ENCODE results near the gene TMEM161A.
A peak's percentile ranks its signal among the peaks of the same experiment; 100 is the strongest.

The TMEM161A gene

GRCh38 chr19:19131989-19132388, 6.3 kb downstream of the TMEM161A start:
- no peaks in the 10 kb centered on the region for H3K27me3 ChIP-seq (ENCODE audit: control insufficient read depth, insufficient read depth, low read length)
- H3K4me1 ChIP-seq (ENCODE audit: control insufficient read depth, insufficient read depth, low read length): no peaks in the 10 kb centered on the region
- no peak overlapping the region for H3K9ac ChIP-seq (ENCODE audit: low read length)
- H3K27ac ChIP-seq (ENCODE audit: low read depth, low read length): no peak overlapping the region
- H3K4me3 ChIP-seq (ENCODE audit: low read length): no peak overlapping the region
- H3K36me3 ChIP-seq (ENCODE audit: control insufficient read depth, insufficient read depth, low read length): peaks cover 7% of the 10 kb centered on the region

- no peak overlapping the region for H3K9ac ChIP-seq (ENCODE audit: low read length)
- H3K27me3 ChIP-seq (ENCODE audit: control insufficient read depth, insufficient read depth, low read length): no peaks in the 10 kb centered on the region
- no peak overlapping the region for H3K27ac ChIP-seq (ENCODE audit: low read depth, low read length)
- no peak overlapping the region for H3K4me3 ChIP-seq (ENCODE audit: low read length)
- no peaks in the 10 kb centered on the region for H3K4me1 ChIP-seq (ENCODE audit: control insufficient read depth, insufficient read depth, low read length)
- no peaks in the 10 kb centered on the region for H3K36me3 ChIP-seq (ENCODE audit: control insufficient read depth, insufficient read depth, low read length)
Measured at GRCh38 chr19:19126102-19126501, 12.2 kb downstream of the TMEM161A start.

GRCh38 chr19:19123386-19123785, 14.9 kb downstream of the TMEM161A start:
- peaks cover 4% of the 10 kb centered on the region for H3K36me3 ChIP-seq (ENCODE audit: control insufficient read depth, insufficient read depth, low read length)
- H3K9ac ChIP-seq (ENCODE audit: low read length): no peak overlapping the region
- no peaks in the 10 kb centered on the region for H3K4me1 ChIP-seq (ENCODE audit: control insufficient read depth, insufficient read depth, low read length)
- H3K27ac ChIP-seq (ENCODE audit: low read depth, low read length): no peak overlapping the region
- no peak overlapping the region for H3K4me3 ChIP-seq (ENCODE audit: low read length)
- no peaks in the 10 kb centered on the region for H3K27me3 ChIP-seq (ENCODE audit: control insufficient read depth, insufficient read depth, low read length)

GRCh38 chr19:19122902-19123301, 15.4 kb downstream of the TMEM161A start:
- Histone ChIP-seq H3K4me3 (ENCODE audit: low read length) (no peak overlapping the region), H3K9ac (ENCODE audit: low read length) (no peak overlapping the region), H3K27me3 (ENCODE audit: control insufficient read depth, insufficient read depth, low read length) (no peaks in the 10 kb centered on the region), H3K27ac (ENCODE audit: low read depth, low read length) (no peak overlapping the region), H3K36me3 (ENCODE audit: control insufficient read depth, insufficient read depth, low read length) (peaks cover 4% of the 10 kb centered on the region), H3K4me1 (ENCODE audit: control insufficient read depth, insufficient read depth, low read length) (no peaks in the 10 kb centered on the region)

- H3K4me3 ChIP-seq (ENCODE audit: low read length): no peak overlapping the region
Measured at GRCh38 chr19:19121371-19121770, 16.9 kb downstream of the TMEM161A start.

GRCh38 chr19:19120308-19121231, 17.7 kb downstream of the TMEM161A start:
- Histone ChIP-seq H3K4me3 (ENCODE audit: low read length) (peak overlapping the region; percentile 54), H3K27ac (ENCODE audit: low read depth, low read length) (peak overlapping the region; percentile 68), H3K4me1 (ENCODE audit: control insufficient read depth, insufficient read depth, low read length) (no peaks in the 10 kb centered on the region), H3K36me3 (ENCODE audit: control insufficient read depth, insufficient read depth, low read length) (peaks cover 4% of the 10 kb centered on the region), H3K9ac (ENCODE audit: low read length) (no peak overlapping the region), H3K27me3 (ENCODE audit: control insufficient read depth, insufficient read depth, low read length) (no peaks in the 10 kb centered on the region)

More at GRCh38 chr19:19121371-19121770, 16.9 kb downstream of the TMEM161A start:
- Histone ChIP-seq H3K9ac (ENCODE audit: low read length) (no peak overlapping the region), H3K27ac (ENCODE audit: low read depth, low read length) (peak overlapping the region; percentile 7), H3K4me1 (ENCODE audit: control insufficient read depth, insufficient read depth, low read length) (no peaks in the 10 kb centered on the region), H3K27me3 (ENCODE audit: control insufficient read depth, insufficient read depth, low read length) (no peaks in the 10 kb centered on the region), H3K36me3 (ENCODE audit: control insufficient read depth, insufficient read depth, low read length) (peaks cover 4% of the 10 kb centered on the region)

GRCh38 chr19:19119325-19120237, 18.7 kb downstream of the TMEM161A start:
- Histone ChIP-seq H3K36me3 (ENCODE audit: control insufficient read depth, insufficient read depth, low read length) (peaks cover 4% of the 10 kb centered on the region), H3K4me3 (ENCODE audit: low read length) (peak overlapping the region; percentile 21), H3K27ac (ENCODE audit: low read depth, low read length) (peak overlapping the region; percentile 58), H3K27me3 (ENCODE audit: control insufficient read depth, insufficient read depth, low read length) (no peaks in the 10 kb centered on the region), H3K9ac (ENCODE audit: low read length) (no peak overlapping the region), H3K4me1 (ENCODE audit: control insufficient read depth, insufficient read depth, low read length) (no peaks in the 10 kb centered on the region)

GRCh38 chr19:19115954-19116353, 22.3 kb downstream of the TMEM161A start:
- Histone ChIP-seq H3K27ac (ENCODE audit: low read depth, low read length) (no peak overlapping the region), H3K36me3 (ENCODE audit: control insufficient read depth, insufficient read depth, low read length) (peaks cover 4% of the 10 kb centered on the region), H3K27me3 (ENCODE audit: control insufficient read depth, insufficient read depth, low read length) (no peaks in the 10 kb centered on the region), H3K4me1 (ENCODE audit: control insufficient read depth, insufficient read depth, low read length) (no peaks in the 10 kb centered on the region), H3K9ac (ENCODE audit: low read length) (no peak overlapping the region), H3K4me3 (ENCODE audit: low read length) (no peak overlapping the region)

GRCh38 chr19:19113040-19113626, 25.1 kb downstream of the TMEM161A start:
- no peak overlapping the region for H3K27ac ChIP-seq (ENCODE audit: low read depth, low read length)
- no peak overlapping the region for H3K9ac ChIP-seq (ENCODE audit: low read length)

GRCh38 chr19:19111967-19112580, 26.2 kb downstream of the TMEM161A start:
- no peak overlapping the region for H3K27ac ChIP-seq (ENCODE audit: low read depth, low read length)
- H3K36me3 ChIP-seq (ENCODE audit: control insufficient read depth, insufficient read depth, low read length): peaks cover 4% of the 10 kb centered on the region
- no peaks in the 10 kb centered on the region for H3K27me3 ChIP-seq (ENCODE audit: control insufficient read depth, insufficient read depth, low read length)
- no peak overlapping the region for H3K9ac ChIP-seq (ENCODE audit: low read length)
- no peak overlapping the region for H3K4me3 ChIP-seq (ENCODE audit: low read length)
- no peaks in the 10 kb centered on the region for H3K4me1 ChIP-seq (ENCODE audit: control insufficient read depth, insufficient read depth, low read length)

More at GRCh38 chr19:19113040-19113626, 25.1 kb downstream of the TMEM161A start:
- H3K27me3 ChIP-seq (ENCODE audit: control insufficient read depth, insufficient read depth, low read length): no peaks in the 10 kb centered on the region
- H3K4me1 ChIP-seq (ENCODE audit: control insufficient read depth, insufficient read depth, low read length): no peaks in the 10 kb centered on the region
- H3K4me3 ChIP-seq (ENCODE audit: low read length): no peak overlapping the region
- no peaks in the 10 kb centered on the region for H3K36me3 ChIP-seq (ENCODE audit: control insufficient read depth, insufficient read depth, low read length)

- Histone ChIP-seq H3K4me3 (ENCODE audit: low read length) (no peak overlapping the region), H3K4me1 (ENCODE audit: control insufficient read depth, insufficient read depth, low read length) (no peaks in the 10 kb centered on the region), H3K27me3 (ENCODE audit: control insufficient read depth, insufficient read depth, low read length) (no peaks in the 10 kb centered on the region), H3K9ac (ENCODE audit: low read length) (no peak overlapping the region), H3K27ac (ENCODE audit: low read depth, low read length) (no peak overlapping the region), H3K36me3 (ENCODE audit: control insufficient read depth, insufficient read depth, low read length) (peaks cover 4% of the 10 kb centered on the region)
Measured at GRCh38 chr19:19111136-19111835, 27.0 kb downstream of the TMEM161A start.

Measured in rectal smooth muscle tissue (tissue), 1 donor.